VCaP (cell line): Measurements from ENCODE around the gene CPT1B.
A peak's percentile ranks its signal among the peaks of the same experiment; 100 is the strongest.

Experiments
- H3K27ac ChIP-seq: fragments of 450-650 bp; 2 replicates; pipeline ENCODE4 v1.5.1; 2017
- TF ChIP-seq, protein P1 (sequence below): fragments of 450-650 bp; conservative IDR thresholded peaks from 2 replicates; pipeline ENCODE4 v1.5.1; 2017; ENCODE audit warnings: mild to moderate bottlenecking, moderate library complexity

CPT1B gene

GRCh38 chr22:50581950-50582492, 3.8 kb upstream of the CPT1B start:
- peak overlapping the region; percentile 89 for H3K27ac ChIP-seq
- TF ChIP-seq, protein P1, sequence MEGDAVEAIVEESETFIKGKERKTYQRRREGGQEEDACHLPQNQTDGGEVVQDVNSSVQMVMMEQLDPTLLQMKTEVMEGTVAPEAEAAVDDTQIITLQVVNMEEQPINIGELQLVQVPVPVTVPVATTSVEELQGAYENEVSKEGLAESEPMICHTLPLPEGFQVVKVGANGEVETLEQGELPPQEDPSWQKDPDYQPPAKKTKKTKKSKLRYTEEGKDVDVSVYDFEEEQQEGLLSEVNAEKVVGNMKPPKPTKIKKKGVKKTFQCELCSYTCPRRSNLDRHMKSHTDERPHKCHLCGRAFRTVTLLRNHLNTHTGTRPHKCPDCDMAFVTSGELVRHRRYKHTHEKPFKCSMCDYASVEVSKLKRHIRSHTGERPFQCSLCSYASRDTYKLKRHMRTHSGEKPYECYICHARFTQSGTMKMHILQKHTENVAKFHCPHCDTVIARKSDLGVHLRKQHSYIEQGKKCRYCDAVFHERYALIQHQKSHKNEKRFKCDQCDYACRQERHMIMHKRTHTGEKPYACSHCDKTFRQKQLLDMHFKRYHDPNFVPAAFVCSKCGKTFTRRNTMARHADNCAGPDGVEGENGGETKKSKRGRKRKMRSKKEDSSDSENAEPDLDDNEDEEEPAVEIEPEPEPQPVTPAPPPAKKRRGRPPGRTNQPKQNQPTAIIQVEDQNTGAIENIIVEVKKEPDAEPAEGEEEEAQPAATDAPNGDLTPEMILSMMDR: no peak

DNA sequence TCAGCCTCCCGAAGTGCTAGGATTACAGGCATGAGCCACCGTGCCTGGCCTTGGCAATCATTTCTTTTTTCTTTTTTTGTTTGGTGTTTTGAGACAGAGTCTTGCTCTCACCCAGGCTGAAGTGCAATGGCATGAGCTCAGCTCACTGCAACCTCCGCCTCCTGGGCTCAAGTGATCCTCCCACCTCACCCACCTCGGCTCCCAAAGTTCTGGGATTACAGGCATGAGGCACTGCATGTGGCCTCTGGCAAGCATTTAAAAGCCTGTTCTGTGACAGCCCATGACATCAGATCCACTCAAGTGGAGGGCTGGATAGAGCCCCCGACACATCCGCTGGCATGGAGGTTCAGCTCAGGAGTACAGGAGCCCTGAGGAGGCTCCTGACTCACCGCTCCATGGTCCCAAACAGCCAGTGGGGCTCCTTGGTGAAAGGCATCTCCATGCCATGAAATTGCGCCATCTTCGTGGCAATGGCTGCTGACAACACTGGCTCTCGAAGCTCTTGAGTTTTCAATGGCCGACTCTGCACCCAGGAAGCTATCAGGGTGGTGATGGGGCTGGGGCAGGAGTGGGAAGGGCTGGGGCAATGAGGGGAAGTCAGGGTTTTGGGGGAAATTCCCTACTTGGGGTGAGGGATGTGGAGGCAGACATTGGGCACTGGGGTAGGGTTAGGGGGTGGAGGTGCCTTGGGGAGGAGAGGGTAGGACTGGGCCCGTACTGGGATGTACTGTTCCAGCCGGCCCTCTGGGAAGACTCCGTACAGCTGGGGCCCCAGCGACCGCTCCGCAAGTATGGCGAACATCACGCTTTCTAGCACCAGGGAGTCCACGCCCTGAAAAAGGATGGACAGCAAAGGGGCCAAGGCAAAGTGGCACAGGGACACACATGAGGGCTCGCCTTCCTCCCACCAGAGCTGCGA, 3.1 kb upstream of the CPT1B start:
- H3K27ac ChIP-seq: peak overlapping the region; percentile 89
- TF ChIP-seq, protein P1: no peak

- H3K27ac ChIP-seq: no peak overlapping the region
- TF ChIP-seq, protein P1: no peak
These were observed 1.5 kb upstream of the CPT1B start for GRCh38 chr22:50579752-50580151.

GRCh38 chr22:50578776-50579310, 616 bp upstream of the CPT1B start:
- no peak overlapping the region for H3K27ac ChIP-seq
- TF ChIP-seq, protein P1: no peak

- H3K27ac ChIP-seq: no peak overlapping the region
- TF ChIP-seq, protein P1: no peak
These were observed 585 bp downstream of the CPT1B start for GRCh38 chr22:50577697-50577986.

GRCh38 chr22:50576806-50577696, 1.2 kb downstream of the CPT1B start:
- TF ChIP-seq, protein P1: no peak
- H3K27ac ChIP-seq: no peak overlapping the region

- H3K27ac ChIP-seq: no peak overlapping the region
- TF ChIP-seq, protein P1: no peak
These were observed 2.2 kb downstream of the CPT1B start for GRCh38 chr22:50576070-50576469.
